Mesothelial cell of epicardium (in vitro differentiated cells): ENCODE measurements around the gene ULBP1. TPM values are rescaled to one million over a fixed set of nuclear protein-coding genes. Genes with fewer than 3 reads are reported as not detected.
"Not testable (repeated sequence)": the region's sequence is repeated elsewhere in the genome, so short reads cannot be mapped to it uniquely, and the experiment has no call there.

ENCODE experiments used
- DNase-seq, 2 experiments: peaks; one replicate each; pipeline ENCODE4 v3.0.0; 2021; ENCODE audit warnings: low spot score in 2 of 2; ENCODE audit not compliant: unreplicated experiment in 2 of 2
- H3K27ac Mint-ChIP-seq: 2 replicates; pipeline ENCODE4 v1.8.0; 2021; ENCODE audit warnings: mixed read lengths
- H3K27me3 Mint-ChIP-seq: 2 replicates; pipeline ENCODE4 v1.8.0; 2021; ENCODE audit warnings: low read depth, mixed read lengths
- H3K36me3 Mint-ChIP-seq: 2 replicates; pipeline ENCODE4 v1.8.0; 2021; ENCODE audit warnings: mixed read lengths
- H3K4me1 Mint-ChIP-seq: 2 replicates; pipeline ENCODE4 v1.8.0; 2021; ENCODE audit warnings: mixed read lengths
- H3K4me3 Mint-ChIP-seq: 2 replicates; pipeline ENCODE4 v1.8.0; 2021; ENCODE audit warnings: mild to moderate bottlenecking, moderate library complexity, mixed read lengths
- H3K9me3 Mint-ChIP-seq: 2 replicates; pipeline ENCODE4 v1.8.0; 2021; ENCODE audit warnings: mixed read lengths
- total RNA-seq: library from RNA; stranded (reverse); gene quantifications from 3 replicates; pipeline ENCODE4 v1.2.1, GENCODE V29; 2021
- TF ChIP-seq, protein P1 (sequence below): fragments of 200-600 bp; sonication (generic); IDR thresholded peaks from one replicate; pipeline ENCODE4 v1.5.0; 2021; ENCODE audit warnings: antibody characterized with exemption; ENCODE audit not compliant: unreplicated experiment

Gene ULBP1
- total RNA-seq, 1 donor from 2014 or later = 0.07 TPM

DNA sequence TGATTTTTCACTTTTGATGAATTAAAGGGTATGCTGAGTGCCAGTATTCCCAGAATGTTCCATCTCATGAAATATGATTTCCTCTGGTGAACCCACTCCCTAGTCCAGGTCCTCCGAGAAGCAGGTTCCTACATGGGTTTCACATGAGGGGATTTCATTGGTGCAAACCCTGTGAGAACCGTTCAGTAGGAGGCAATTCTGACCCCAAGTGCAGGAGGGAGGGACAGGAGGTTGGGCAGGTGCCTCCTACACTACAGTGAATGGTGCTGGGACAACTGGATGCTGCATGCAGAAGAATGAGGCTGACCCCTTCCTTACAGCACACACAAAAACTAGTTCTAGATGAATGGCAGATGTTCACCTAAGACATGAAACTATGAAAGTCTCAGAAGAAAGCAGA, 27.0 kb upstream of the ULBP1 start:
- TF ChIP-seq, protein P1, sequence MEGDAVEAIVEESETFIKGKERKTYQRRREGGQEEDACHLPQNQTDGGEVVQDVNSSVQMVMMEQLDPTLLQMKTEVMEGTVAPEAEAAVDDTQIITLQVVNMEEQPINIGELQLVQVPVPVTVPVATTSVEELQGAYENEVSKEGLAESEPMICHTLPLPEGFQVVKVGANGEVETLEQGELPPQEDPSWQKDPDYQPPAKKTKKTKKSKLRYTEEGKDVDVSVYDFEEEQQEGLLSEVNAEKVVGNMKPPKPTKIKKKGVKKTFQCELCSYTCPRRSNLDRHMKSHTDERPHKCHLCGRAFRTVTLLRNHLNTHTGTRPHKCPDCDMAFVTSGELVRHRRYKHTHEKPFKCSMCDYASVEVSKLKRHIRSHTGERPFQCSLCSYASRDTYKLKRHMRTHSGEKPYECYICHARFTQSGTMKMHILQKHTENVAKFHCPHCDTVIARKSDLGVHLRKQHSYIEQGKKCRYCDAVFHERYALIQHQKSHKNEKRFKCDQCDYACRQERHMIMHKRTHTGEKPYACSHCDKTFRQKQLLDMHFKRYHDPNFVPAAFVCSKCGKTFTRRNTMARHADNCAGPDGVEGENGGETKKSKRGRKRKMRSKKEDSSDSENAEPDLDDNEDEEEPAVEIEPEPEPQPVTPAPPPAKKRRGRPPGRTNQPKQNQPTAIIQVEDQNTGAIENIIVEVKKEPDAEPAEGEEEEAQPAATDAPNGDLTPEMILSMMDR = no peak
- no peak overlapping the region for H3K27ac Mint-ChIP-seq
- no peak for DNase-seq
- no peak overlapping the region for H3K4me3 Mint-ChIP-seq
- peaks cover 12% of the 10 kb centered on the region for H3K4me1 Mint-ChIP-seq
- H3K9me3 Mint-ChIP-seq = no peaks in the 10 kb centered on the region
- peaks cover 94% of the 10 kb centered on the region for H3K27me3 Mint-ChIP-seq
- H3K36me3 Mint-ChIP-seq = no peaks in the 10 kb centered on the region

DNA sequence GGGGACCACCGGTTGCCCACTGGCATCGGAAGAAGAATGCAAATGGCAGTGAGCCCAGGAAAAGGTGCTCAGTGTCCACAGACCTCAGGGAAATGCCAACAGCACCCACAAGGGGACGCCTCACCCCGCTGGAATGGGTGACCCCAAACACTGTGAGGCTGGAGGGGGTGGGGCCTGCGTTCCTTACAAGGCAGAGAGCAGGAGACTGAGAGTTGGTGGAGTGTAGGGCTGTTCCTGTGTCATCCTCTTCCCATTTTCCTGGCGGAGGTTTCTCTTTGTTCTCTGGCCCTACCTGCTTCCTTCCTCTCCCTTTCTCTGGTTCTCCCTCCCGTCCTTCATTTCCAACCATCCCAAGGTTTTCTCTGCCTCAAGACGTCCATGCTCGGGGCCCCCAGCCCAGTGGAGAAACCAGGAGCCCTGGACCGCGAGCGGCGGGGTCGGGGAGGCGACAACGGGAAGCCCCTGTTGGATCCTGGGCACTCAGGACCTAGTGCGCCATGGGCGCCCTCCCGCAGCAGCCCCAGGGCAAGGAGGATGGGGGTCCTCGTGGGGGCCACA, 25.7 kb upstream of the ULBP1 start:
- peak overlapping the region; percentile 43 for H3K4me3 Mint-ChIP-seq
- peaks cover 18% of the 10 kb centered on the region for H3K4me1 Mint-ChIP-seq
- not testable (repeated sequence) for H3K9me3 Mint-ChIP-seq, DNase-seq, H3K36me3 Mint-ChIP-seq, H3K27ac Mint-ChIP-seq
- peaks cover 98% of the 10 kb centered on the region for H3K27me3 Mint-ChIP-seq

DNA sequence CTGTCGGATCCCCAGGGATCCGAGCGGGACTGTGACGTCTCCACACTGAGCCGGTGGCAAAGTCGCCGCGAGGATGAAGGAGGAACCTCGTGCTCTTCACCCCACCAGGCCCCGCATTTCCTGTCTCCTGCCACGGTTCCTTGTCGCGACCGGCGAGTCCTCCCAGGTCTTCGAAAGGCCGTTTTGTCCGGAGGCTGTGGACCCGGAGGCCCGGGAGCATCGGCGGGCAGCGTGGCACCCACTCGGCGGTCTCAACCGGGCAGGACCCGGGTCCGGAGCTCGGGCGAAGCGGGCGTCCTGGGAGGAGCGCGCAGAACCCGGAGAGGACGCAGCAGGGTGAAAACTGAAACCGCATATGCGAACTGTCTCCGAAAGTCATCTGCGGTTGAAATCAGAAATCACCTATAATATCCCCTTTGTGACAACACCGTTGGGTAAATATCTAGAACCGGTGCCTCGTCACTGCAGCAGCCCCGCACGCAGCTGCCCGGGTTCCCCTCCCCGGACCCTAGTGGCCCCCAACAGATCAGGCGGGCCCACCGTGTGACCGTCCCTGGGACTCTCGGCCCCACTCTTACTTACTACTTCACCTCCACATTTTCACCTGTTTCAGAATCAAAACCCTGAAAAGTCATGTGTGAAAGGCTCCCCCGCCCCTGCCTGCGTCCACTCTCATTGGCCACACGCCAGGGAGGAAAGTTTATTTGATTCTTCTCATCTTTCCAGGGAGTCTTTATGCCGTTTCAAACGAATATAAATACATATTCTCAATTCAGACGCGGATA, 25.0 kb upstream of the ULBP1 start:
- no peaks in the 10 kb centered on the region for H3K9me3 Mint-ChIP-seq
- peak overlapping the region; percentile 64 for H3K4me3 Mint-ChIP-seq
- no peak for DNase-seq
- H3K36me3 Mint-ChIP-seq = no peaks in the 10 kb centered on the region
- H3K4me1 Mint-ChIP-seq = peaks cover 18% of the 10 kb centered on the region
- TF ChIP-seq, protein P1 = no peak
- peaks cover 98% of the 10 kb centered on the region for H3K27me3 Mint-ChIP-seq
- H3K27ac Mint-ChIP-seq = no peak overlapping the region

DNA sequence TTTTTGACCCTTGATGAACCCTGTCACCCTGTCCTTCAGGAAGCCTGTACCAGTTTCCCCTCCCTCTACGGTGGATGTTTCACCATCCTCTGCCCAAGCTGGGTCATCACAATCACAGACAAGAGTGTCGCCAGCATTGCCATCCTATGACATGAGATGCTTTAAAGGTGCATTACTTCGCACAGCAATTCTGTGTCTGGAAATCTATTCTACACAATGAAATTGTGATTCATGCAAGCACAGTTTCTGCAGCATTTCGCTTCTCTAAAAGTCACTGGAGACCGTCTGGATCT, 24.4 kb upstream of the ULBP1 start:
- TF ChIP-seq, protein P1 = no peak
- H3K36me3 Mint-ChIP-seq = no peaks in the 10 kb centered on the region
- H3K4me3 Mint-ChIP-seq = peak overlapping the region; percentile 64
- no peak for DNase-seq
- H3K27ac Mint-ChIP-seq = no peak overlapping the region
- peaks cover 18% of the 10 kb centered on the region for H3K4me1 Mint-ChIP-seq
- H3K9me3 Mint-ChIP-seq = no peaks in the 10 kb centered on the region
- H3K27me3 Mint-ChIP-seq = peaks cover 99% of the 10 kb centered on the region

DNA sequence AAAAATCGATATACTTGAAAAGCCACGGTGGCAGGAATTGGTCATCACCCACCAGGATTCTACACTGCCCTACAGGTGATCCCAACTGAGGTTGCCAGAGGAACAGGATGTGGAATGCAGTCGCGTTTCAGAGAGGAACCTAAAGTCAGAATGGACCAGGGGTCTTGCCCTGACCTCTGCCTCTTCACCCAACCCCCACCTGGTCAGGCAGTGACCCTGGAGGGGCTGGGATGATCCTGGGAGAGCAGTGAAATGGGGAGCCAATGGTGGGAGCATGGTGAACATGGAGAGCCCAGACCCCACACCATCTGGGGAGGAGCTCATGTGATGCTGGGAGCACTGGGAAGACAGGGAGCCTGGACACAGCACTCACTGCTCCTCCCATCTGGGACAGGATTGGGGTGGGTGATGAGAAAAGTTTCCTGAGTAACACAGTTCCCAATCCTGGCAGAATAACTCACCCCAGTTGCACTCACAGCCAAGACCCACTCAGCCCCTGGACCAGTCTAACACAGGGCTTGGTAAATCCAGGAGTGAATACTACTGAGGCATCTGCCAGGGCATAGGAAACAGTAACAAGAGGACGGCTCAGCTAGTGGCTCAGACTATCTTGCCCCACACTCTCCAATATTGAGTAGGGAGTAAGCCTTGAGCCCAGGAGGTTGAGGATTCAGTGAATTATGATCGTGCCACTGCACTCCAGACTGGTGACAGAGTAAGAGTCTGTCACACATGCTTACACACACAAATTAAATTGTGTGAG, 23.7 kb upstream of the ULBP1 start:
- peaks cover 94% of the 10 kb centered on the region for H3K27me3 Mint-ChIP-seq
- H3K27ac Mint-ChIP-seq = no peak overlapping the region
- DNase-seq = no peak
- peak overlapping the region; percentile 38 for H3K4me3 Mint-ChIP-seq
- TF ChIP-seq, protein P1 = no peak
- no peaks in the 10 kb centered on the region for H3K36me3 Mint-ChIP-seq
- H3K4me1 Mint-ChIP-seq = peaks cover 18% of the 10 kb centered on the region
- no peaks in the 10 kb centered on the region for H3K9me3 Mint-ChIP-seq

DNA sequence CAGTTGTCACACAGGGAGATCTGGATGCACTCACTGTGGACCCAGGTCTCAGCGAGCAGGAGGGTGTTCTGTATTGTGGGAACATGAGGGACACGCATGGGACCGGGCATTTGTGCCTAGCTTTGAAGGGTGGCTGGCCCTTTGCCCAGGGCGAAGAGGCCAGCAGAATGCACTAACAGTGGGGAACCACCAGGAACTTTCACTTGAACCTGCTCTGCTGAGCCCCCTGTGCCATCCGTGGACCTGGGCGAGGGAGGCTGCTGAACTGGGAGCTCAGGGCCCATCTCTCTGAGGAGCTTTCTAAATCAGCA, 23.1 kb upstream of the ULBP1 start:
- Mint-ChIP-seq H3K4me3 (peak overlapping the region; percentile 38), H3K27me3 (peaks cover 93% of the 10 kb centered on the region), H3K36me3 (no peaks in the 10 kb centered on the region), H3K9me3 (no peaks in the 10 kb centered on the region), H3K27ac (no peak overlapping the region), H3K4me1 (peaks cover 18% of the 10 kb centered on the region)
- DNase-seq = no peak
- TF ChIP-seq, protein P1 = no peak
